Endothelial cell of umbilical vein (primary cell): ENCODE measurements around the gene BORCS6. TPM values are rescaled to one million over a fixed set of nuclear protein-coding genes. Genes with fewer than 3 reads are reported as not detected.

Experiments used
- BruUV-seq: library from RNA; stranded (reverse); fragments of 400-500 nt; replicated peaks from 2 replicates; lab custom pipeline; 2021; lab: Mats Ljungman, UMichigan
- CTCF ChIA-PET: fragments of 300-600, 350-600 bp; sonication (Branson Sonifier 250); formaldehyde crosslinking; loops from one replicate; lab custom pipeline; 2021; ENCODE audit warnings: antibody characterized with exemption, inconsistent platforms; lab: Charles Lee
- POLR2A ChIA-PET: fragments of 300-600, 350-600 bp; sonication (Branson Sonifier 250); formaldehyde crosslinking; loops from one replicate; lab custom pipeline; 2021; ENCODE audit warnings: antibody characterized with exemption, inconsistent platforms; lab: Charles Lee
- DNase-seq: peaks from one replicate; pipeline ENCODE4 v3.0.0-alpha.2; 2011; ENCODE audit warnings: low read depth, low spot score
- FAIRE-seq: peaks from 2 replicates; lab custom pipeline; 2011; peaks lifted over from hg19 to GRCh38; lab: Jason Lieb, UNC
- H2AFZ ChIP-seq: 2 replicates; pipeline ENCODE4 v1.6.0; 2012; ENCODE audit warnings: low read depth, low read length, control low read depth, inconsistent platforms
- H3K27ac ChIP-seq: 2 replicates; pipeline ENCODE4 v1.5.1; 2011; ENCODE audit warnings: low read depth, mild to moderate bottlenecking, control low read depth, low read length, moderate library complexity; ENCODE audit not compliant: insufficient read depth
- H3K27me3 ChIP-seq, 2 experiments: 2 replicates each; pipeline versions ENCODE4 v1.6.0 to v1.6.1; 2011; ENCODE audit warnings: low read length in 2 of 2, mixed read lengths in 1 of 2; ENCODE audit not compliant: control insufficient read depth in 2 of 2, insufficient read depth in 2 of 2
- H3K36me3 ChIP-seq, 2 experiments: 2 replicates in 1 of 2; 3 replicates in 1 of 2; pipeline ENCODE4 v1.5.1; 2011; ENCODE audit warnings: low read length in 2 of 2, mild to moderate bottlenecking in 1 of 2, moderate library complexity in 1 of 2; ENCODE audit not compliant: control insufficient read depth in 2 of 2, insufficient read depth in 2 of 2; ENCODE audit errors: extremely low read depth in 1 of 2
- H3K4me1 ChIP-seq: 3 replicates; pipeline ENCODE4 v1.5.1; 2011; ENCODE audit warnings: mild to moderate bottlenecking, low read length; ENCODE audit not compliant: control insufficient read depth, insufficient read depth; ENCODE audit errors: extremely low read depth
- H3K4me2 ChIP-seq: 2 replicates; pipeline ENCODE4 v1.6.1; 2011; ENCODE audit warnings: low read length, control low read depth, mixed read lengths; ENCODE audit not compliant: insufficient read depth
- H3K4me3 ChIP-seq, 3 experiments: fragments of 200-600 bp in 1 of 3; sonication (generic), shearing (Covaris generic) in 1 of 3; replicated peaks in 1 of 3; 2 replicates each; pipeline ENCODE4 v1.5.1; 2011 to 2016; ENCODE audit warnings: control low read depth in 3 of 3, low read length in 3 of 3, mild to moderate bottlenecking in 2 of 3, inconsistent platforms in 1 of 3, low read depth in 1 of 3, moderate library complexity in 1 of 3; ENCODE audit not compliant: insufficient read depth in 1 of 3
- H3K79me2 ChIP-seq: 2 replicates; pipeline ENCODE4 v1.6.0; 2012; ENCODE audit warnings: low read length, inconsistent platforms; ENCODE audit not compliant: control insufficient read depth, insufficient read depth
- H3K9ac ChIP-seq: replicated peaks from 2 replicates; pipeline ENCODE3; 2011; ENCODE audit warnings: low read length, control low read depth; ENCODE audit not compliant: insufficient read depth; ENCODE audit errors: extremely low read depth
- H3K9me1 ChIP-seq: replicated peaks from 3 replicates; pipeline ENCODE4 v1.6.0; 2011; ENCODE audit warnings: mild to moderate bottlenecking, low read length; ENCODE audit not compliant: control insufficient read depth, insufficient read depth; ENCODE audit errors: extremely low read depth
- H3K9me3 ChIP-seq: replicated peaks from 2 replicates; pipeline ENCODE4 v1.5.1; 2012; ENCODE audit warnings: low read length, inconsistent platforms; ENCODE audit not compliant: control insufficient read depth, insufficient read depth
- H4K20me1 ChIP-seq: replicated peaks from 2 replicates; pipeline ENCODE3; 2011; ENCODE audit warnings: mild to moderate bottlenecking, low read length; ENCODE audit not compliant: control insufficient read depth, insufficient read depth; ENCODE audit errors: extremely low read depth
- EZH2 ChIP-seq: IDR thresholded peaks from 2 replicates; pipeline ENCODE4 v1.6.1; 2012; ENCODE audit warnings: borderline replicate concordance, low read depth, mild to moderate bottlenecking, moderate library complexity, low read length, inconsistent platforms; ENCODE audit not compliant: severe bottlenecking
- FOS ChIP-seq: IDR thresholded peaks from 2 replicates; pipeline ENCODE4 v1.6.1; 2011; ENCODE audit warnings: mild to moderate bottlenecking, low read length, moderate library complexity, borderline replicate concordance; ENCODE audit not compliant: insufficient read depth
- GATA2 ChIP-seq: IDR thresholded peaks from 2 replicates; pipeline ENCODE4 v1.7.0; 2011; ENCODE audit warnings: low read depth, mild to moderate bottlenecking, moderate library complexity, mixed read lengths, low read length; ENCODE audit not compliant: insufficient read length, insufficient read depth
- JUN ChIP-seq: IDR thresholded peaks from 2 replicates; pipeline ENCODE4 v1.6.1; 2011; ENCODE audit warnings: borderline replicate concordance, low read depth; ENCODE audit not compliant: insufficient read length, insufficient read depth
- MYC ChIP-seq: IDR thresholded peaks from one replicate; pipeline ENCODE4 v1.6.1; 2011; ENCODE audit warnings: mild to moderate bottlenecking, low read depth, low read length
- POLR2A ChIP-seq: IDR thresholded peaks from 2 replicates; pipeline ENCODE4 v1.6.1; 2012; ENCODE audit warnings: low read depth, mild to moderate bottlenecking, control low read depth, low read length
- POLR2AphosphoS5 ChIP-seq: IDR thresholded peaks from 2 replicates; pipeline ENCODE4 v1.6.1; 2012; ENCODE audit warnings: low read depth, mild to moderate bottlenecking, control low read depth, low read length, moderate library complexity; ENCODE audit not compliant: insufficient read depth
- dilution Hi-C: fragments of 300-500 bp; cut with MboI; formaldehyde crosslinking; loops from one replicate; pipeline ENCODE4 v1.15.0; 2019; ENCODE audit warnings: low sequenced_read_pairs; ENCODE audit not compliant: extremely low pct_ligation_motif_present
- intact Hi-C: fragments of 100-400 bp; cut with micrococcal nuclease; formaldehyde crosslinking; loops from one replicate; pipeline ENCODE4 v1.10.0; 2022
- polyA plus RNA-seq, 4 experiments: library from polyadenylated mRNA; depleted of rRNA in 3 of 4; stranded (reverse) in 3 of 4; unstranded in 1 of 4; fragments of >200 nt; gene quantifications; 2 replicates each; pipeline versions ENCODE4 v1.2.1 to v1.2.3, GENCODE V29; 2011 to 2012; ENCODE audit warnings: missing spikeins in 1 of 4
- total RNA-seq: library from RNA; stranded (reverse); gene quantifications from 2 replicates; pipeline ENCODE4 v1.2.3, GENCODE V29; 2021
- TF ChIP-seq, protein P1 (sequence below): IDR thresholded peaks from 2 replicates; pipeline ENCODE4 v1.6.1; 2011; ENCODE audit not compliant: insufficient read depth, insufficient read length
- TF ChIP-seq, protein P2 (sequence below), 2 donors: IDR thresholded peaks; 1 replicate in 1 of 2; 2 replicates in 1 of 2; pipeline ENCODE4 v1.5.1; 2011; ENCODE audit warnings: low read length in 2 of 2, mild to moderate bottlenecking in 2 of 2, moderate library complexity in 2 of 2, control low read depth in 1 of 2, inconsistent platforms in 1 of 2, low read depth in 1 of 2; ENCODE audit not compliant: insufficient read depth in 1 of 2; ENCODE audit errors: extremely low read depth in 1 of 2

Gene BORCS6
- total and polyA plus RNA-seq, 2 donors (not counting 3 experiments of a cell fraction or from before 2014, with no cell fraction given), result 8.0 to 9.0 TPM

DNA sequence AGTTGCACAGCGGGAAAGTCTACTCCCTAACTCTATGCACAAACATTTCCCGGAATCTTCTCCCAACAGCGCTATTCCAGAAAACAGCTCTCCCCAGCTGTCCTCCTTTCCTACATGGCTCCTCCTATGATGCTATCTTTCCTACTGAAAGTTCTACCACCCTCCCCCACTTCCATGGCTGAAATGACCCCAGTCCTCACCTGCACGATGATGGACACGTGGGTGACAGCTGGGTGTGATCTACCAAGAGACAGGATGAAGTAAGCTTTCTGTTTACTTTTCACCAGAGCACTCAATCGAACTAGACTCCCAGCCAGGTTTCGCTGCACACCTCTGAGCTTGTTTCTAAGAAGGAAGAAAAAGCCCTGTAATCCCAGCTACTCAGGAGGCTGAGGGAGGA, 47.2 kb upstream of the BORCS6 start:
- Histone ChIP-seq H3K27ac (no peak overlapping the region), H3K9me1 (no peaks in the 10 kb centered on the region), H3K9ac (no peak overlapping the region), H3K27me3 (no peaks in the 10 kb centered on the region), H4K20me1 (no peaks in the 10 kb centered on the region), H3K4me3 (no peak overlapping the region), H3K36me3 (peaks cover 2 to 43% of the 10 kb centered on the region in 2 experiments), H3K4me1 (no peaks in the 10 kb centered on the region), H3K9me3 (no peaks in the 10 kb centered on the region), H3K79me2 (no peaks in the 10 kb centered on the region), H2AFZ (no peak overlapping the region), H3K4me2 (no peak overlapping the region)
- ChIA-PET CTCF (interaction anchor here (0.7 to 1.3 kb wide), 4 partner anchors 9 to 177 kb away, joined by 3 to 5 read pairs (median 4); no protein-coding TSS in a partner anchor), POLR2A (no interaction called here)
- DNase-seq (no peak), FAIRE-seq (no peak)
- dilution Hi-C loops, result loop anchor here (10.0 kb wide), 1 partner anchor 68 kb away; no protein-coding TSS in a partner anchor
- TF ChIP-seq, protein P1, sequence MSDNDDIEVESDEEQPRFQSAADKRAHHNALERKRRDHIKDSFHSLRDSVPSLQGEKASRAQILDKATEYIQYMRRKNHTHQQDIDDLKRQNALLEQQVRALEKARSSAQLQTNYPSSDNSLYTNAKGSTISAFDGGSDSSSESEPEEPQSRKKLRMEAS, result no peak
- TF ChIP-seq POLR2A, result no peak
- BruUV-seq, result no TSS peak
- intact Hi-C loops, result no loop called here

DNA sequence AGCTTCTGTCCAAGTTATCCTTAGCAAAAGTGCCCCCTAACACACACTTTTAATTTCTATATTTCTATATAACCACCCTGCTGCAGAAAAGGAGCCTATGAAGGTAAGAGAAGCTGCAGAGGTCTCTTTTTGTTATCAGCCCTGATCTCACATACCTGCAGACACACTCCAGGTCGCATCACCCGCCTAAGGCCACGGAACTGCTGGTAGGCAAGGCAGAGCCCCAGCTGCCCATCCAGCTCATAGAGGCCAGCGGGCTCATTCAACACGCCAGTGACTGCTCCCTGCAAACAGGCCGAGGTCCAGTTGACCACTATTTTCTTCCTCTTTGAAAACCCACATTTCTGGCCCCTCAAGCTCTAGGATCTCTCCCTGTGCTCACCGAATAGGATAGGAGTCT, 45.7 kb upstream of the BORCS6 start:
- H3K4me2 ChIP-seq, result no peak overlapping the region
- no TSS peak for BruUV-seq

More for the DNA sequence above, 45.7 kb upstream of the BORCS6 start:
- Histone ChIP-seq H3K9me1 (no peaks in the 10 kb centered on the region), H3K9me3 (no peaks in the 10 kb centered on the region), H3K27ac (no peak overlapping the region), H3K27me3 (no peaks in the 10 kb centered on the region), H3K79me2 (no peaks in the 10 kb centered on the region), H4K20me1 (no peaks in the 10 kb centered on the region), H3K4me1 (no peaks in the 10 kb centered on the region), H3K9ac (no peak overlapping the region), H2AFZ (no peak overlapping the region), H3K36me3 (peaks cover 8 to 51% of the 10 kb centered on the region in 2 experiments), H3K4me3 (no peak overlapping the region)
- dilution Hi-C loops (loop anchor here (10.0 kb wide), 1 partner anchor 69 kb away; no protein-coding TSS in a partner anchor), intact Hi-C loops (no loop called here)
- DNase-seq, result no peak
- no peak for FAIRE-seq
- POLR2A ChIA-PET, result no interaction called here
- CTCF ChIA-PET, result no interaction called here
- TF ChIP-seq POLR2AphosphoS5 (no peak), POLR2A (no peak), MYC (no peak), GATA2 (no peak), JUN (no peak), FOS (no peak), EZH2 (no peak)
- TF ChIP-seq, protein P2, sequence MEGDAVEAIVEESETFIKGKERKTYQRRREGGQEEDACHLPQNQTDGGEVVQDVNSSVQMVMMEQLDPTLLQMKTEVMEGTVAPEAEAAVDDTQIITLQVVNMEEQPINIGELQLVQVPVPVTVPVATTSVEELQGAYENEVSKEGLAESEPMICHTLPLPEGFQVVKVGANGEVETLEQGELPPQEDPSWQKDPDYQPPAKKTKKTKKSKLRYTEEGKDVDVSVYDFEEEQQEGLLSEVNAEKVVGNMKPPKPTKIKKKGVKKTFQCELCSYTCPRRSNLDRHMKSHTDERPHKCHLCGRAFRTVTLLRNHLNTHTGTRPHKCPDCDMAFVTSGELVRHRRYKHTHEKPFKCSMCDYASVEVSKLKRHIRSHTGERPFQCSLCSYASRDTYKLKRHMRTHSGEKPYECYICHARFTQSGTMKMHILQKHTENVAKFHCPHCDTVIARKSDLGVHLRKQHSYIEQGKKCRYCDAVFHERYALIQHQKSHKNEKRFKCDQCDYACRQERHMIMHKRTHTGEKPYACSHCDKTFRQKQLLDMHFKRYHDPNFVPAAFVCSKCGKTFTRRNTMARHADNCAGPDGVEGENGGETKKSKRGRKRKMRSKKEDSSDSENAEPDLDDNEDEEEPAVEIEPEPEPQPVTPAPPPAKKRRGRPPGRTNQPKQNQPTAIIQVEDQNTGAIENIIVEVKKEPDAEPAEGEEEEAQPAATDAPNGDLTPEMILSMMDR (IDR thresholded peaks at IDR 0.05; ENCODE audit: extremely low read depth in 1 of 2, insufficient read depth in 1 of 2, low read depth in 1 of 2, low read length in 2 of 2), result no peak
- TF ChIP-seq, protein P1, result no peak
